Muscle layer of colon (tissue), 2 donors: ENCODE measurements around the gene C2CD3.

Experiments
- H3K27ac ChIP-seq: one replicate; pipeline ENCODE4 v1.7.0; 2013; ENCODE audit warnings: low read depth, mild to moderate bottlenecking, low read length, moderate library complexity
- H3K27me3 ChIP-seq, 2 donors: one replicate each; pipeline ENCODE4 v1.7.0; 2013; ENCODE audit warnings: low read length in 2 of 2, mild to moderate bottlenecking in 2 of 2; ENCODE audit not compliant: insufficient read depth in 2 of 2, control insufficient read depth in 1 of 2
- H3K36me3 ChIP-seq: one replicate; pipeline ENCODE4 v1.7.0; 2013; ENCODE audit warnings: mild to moderate bottlenecking, low read length; ENCODE audit not compliant: insufficient read depth
- H3K4me1 ChIP-seq: one replicate; pipeline ENCODE4 v1.7.0; 2013; ENCODE audit warnings: mild to moderate bottlenecking, low read length; ENCODE audit not compliant: insufficient read depth
- H3K4me3 ChIP-seq, 2 donors: one replicate each; pipeline ENCODE4 v1.7.0; 2013; ENCODE audit warnings: low read length in 2 of 2, low read depth in 1 of 2, mild to moderate bottlenecking in 1 of 2, moderate library complexity in 1 of 2
- H3K9ac ChIP-seq: one replicate; pipeline ENCODE4 v1.7.0; 2013; ENCODE audit warnings: low read length
- H3K9me3 ChIP-seq: one replicate; pipeline ENCODE4 v1.7.0; 2013; ENCODE audit warnings: mild to moderate bottlenecking, low read length
- donor health status: abdominal sarcoma.
- donor health status: Adenocarcinoma of cecum.

Gene C2CD3

DNA sequence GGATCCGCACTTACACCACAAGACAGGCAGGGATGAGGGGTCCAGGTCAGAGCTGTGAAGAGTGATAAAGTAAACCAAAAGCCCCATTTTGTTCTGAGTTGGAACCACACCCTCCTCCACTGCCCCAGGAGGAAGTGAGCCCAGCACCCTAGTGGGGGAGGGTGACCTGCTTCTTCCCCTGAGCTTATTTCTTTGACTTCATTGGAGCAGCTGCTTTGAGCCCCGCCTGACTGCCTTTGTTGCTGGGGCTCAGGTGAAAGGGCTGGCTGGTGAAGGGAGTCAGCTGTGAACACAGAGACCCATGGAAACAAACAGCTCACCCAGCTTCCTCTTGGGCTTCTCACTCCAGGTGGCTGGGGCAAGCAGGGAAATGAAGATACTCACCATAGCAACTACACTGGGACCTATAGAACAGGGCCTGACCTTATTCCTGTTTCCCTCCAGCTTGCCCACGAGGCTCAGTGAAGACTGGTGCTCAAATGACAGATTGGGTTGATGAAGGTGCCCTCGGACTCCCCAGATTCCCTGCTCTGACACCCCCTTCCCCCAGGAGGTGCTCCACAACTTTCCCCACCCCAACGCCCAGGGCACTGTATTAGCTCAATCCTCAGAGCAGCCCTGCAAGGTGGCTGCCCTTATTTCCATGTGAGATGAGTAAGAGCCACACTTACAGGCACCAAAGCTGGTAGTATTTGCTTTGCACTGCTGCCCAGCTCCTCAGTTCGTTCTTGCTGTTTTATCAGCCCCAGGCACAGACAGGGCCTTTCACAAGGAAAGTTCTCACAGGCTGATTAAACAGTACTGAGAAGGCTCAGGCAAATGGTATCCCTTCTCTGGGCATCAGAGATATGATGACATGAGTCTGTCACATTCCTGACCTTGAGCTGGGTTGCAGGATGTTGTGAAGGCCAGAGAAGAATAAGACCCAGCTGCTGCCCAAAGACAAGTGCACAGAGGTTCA lies 190.5 kb downstream of the C2CD3 start:
- Histone ChIP-seq H3K9me3 (no peaks in the 10 kb centered on the region), H3K4me1 (peaks cover 11% of the 10 kb centered on the region), H3K36me3 (peaks cover 25% of the 10 kb centered on the region), H3K27ac (no peak overlapping the region), H3K4me3 (peak overlapping the region in 1 of 2 donors; percentile 25), H3K9ac (no peak overlapping the region), H3K27me3 (no peaks in the 10 kb centered on the region)

- Histone ChIP-seq H3K4me1 (peaks cover 5% of the 10 kb centered on the region), H3K27me3 (no peaks in the 10 kb centered on the region), H3K36me3 (peaks cover 25% of the 10 kb centered on the region), H3K27ac (no peak overlapping the region), H3K9me3 (no peaks in the 10 kb centered on the region), H3K4me3 (no peak overlapping the region), H3K9ac (no peak overlapping the region)
Measured at GRCh38 chr11:73978576-73979086, 192.2 kb downstream of the C2CD3 start.

DNA sequence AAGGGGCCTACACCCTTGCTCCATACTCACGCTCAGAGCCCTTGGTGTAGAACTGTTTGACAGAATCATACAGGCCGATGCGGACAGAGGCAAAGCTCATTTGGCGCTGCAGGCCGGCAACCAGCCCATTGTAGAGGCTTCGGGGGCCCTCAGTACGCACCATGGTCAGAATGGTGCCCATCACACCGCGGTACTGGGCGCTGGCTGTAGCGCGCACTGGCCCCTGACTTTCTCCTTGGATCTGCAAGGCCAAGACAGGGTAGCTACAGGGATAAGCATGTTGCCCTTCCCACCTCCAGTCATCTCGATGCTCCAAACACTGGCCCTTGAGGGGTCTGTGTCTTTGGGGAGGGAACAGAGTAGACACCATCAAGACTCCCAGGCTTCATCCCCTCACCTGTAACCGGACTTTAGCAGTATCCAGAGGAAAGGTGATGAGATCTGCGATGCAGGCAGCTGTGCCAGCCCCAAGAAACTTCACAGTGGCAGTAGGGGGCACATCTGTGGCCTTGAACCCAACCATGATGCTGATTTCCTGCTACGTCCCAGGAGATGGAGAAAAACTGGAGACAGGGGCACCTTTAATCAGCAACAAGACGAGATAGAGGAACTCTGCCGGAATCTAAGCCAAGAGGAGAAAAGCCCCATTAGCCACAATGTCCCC lies 192.8 kb downstream of the C2CD3 start:
- Histone ChIP-seq H3K27ac (no peak overlapping the region), H3K4me3 (no peak overlapping the region), H3K36me3 (peaks cover 25% of the 10 kb centered on the region), H3K9me3 (no peaks in the 10 kb centered on the region), H3K9ac (no peak overlapping the region), H3K4me1 (peaks cover 3% of the 10 kb centered on the region), H3K27me3 (no peaks in the 10 kb centered on the region)

DNA sequence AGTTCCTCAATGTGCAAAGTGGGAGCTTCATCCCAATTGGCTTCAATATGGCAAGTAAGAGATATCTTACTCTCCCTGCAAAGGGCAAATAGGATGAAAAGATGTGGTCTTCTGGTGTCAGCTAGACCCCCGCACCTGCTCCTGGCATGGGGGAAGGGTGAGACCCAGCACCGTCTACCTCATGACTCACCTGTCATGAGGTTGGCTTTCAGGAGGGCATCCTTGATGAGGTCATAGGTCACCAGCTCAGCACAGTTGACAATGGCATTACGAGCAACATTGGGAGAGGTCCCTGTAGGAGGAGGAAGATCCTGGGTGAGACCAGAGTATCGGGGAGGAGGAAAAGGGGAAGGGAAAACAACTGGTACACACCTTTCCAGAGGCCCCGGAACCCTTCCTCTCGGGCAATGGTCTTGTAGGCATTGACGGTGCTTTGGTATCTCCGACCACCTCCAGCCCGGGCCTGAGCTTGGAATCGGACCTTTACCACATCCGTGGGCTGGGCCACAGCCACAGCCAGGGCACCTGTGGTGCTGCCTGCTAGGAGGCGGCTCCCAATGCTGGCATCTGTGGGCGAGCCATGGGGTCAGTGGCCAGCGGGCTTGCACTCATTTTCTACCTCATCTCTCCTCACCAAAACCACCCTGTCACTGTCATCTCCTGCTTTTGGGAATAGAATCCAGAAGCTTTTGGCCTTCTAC lies 194.2 kb downstream of the C2CD3 start:
- Histone ChIP-seq H3K27me3 (no peaks in the 10 kb centered on the region), H3K4me3 (no peak overlapping the region), H3K36me3 (peaks cover 25% of the 10 kb centered on the region), H3K9ac (no peak overlapping the region), H3K9me3 (no peaks in the 10 kb centered on the region), H3K4me1 (no peaks in the 10 kb centered on the region), H3K27ac (no peak overlapping the region)

DNA sequence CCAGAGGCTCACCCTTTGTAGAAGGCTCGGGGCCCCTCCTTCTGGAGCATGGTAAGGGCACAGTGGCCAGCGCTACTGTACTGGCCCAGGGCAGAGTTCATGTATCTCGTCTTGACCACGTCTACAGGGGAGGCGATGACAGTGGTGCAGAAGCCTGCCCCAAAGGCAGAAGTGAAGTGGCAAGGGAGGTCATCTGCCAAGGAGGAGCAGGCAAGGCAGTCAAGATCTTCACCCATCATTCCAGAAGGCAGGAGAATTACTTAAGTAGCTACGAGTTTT lies 195.4 kb downstream of the C2CD3 start:
- H3K4me3 ChIP-seq, result no peak overlapping the region
- no peak overlapping the region for H3K27ac ChIP-seq
- H3K36me3 ChIP-seq, result peaks cover 25% of the 10 kb centered on the region
- H3K27me3 ChIP-seq, result no peaks in the 10 kb centered on the region
- no peak overlapping the region for H3K9ac ChIP-seq
- H3K4me1 ChIP-seq, result no peaks in the 10 kb centered on the region
- H3K9me3 ChIP-seq, result no peaks in the 10 kb centered on the region

DNA sequence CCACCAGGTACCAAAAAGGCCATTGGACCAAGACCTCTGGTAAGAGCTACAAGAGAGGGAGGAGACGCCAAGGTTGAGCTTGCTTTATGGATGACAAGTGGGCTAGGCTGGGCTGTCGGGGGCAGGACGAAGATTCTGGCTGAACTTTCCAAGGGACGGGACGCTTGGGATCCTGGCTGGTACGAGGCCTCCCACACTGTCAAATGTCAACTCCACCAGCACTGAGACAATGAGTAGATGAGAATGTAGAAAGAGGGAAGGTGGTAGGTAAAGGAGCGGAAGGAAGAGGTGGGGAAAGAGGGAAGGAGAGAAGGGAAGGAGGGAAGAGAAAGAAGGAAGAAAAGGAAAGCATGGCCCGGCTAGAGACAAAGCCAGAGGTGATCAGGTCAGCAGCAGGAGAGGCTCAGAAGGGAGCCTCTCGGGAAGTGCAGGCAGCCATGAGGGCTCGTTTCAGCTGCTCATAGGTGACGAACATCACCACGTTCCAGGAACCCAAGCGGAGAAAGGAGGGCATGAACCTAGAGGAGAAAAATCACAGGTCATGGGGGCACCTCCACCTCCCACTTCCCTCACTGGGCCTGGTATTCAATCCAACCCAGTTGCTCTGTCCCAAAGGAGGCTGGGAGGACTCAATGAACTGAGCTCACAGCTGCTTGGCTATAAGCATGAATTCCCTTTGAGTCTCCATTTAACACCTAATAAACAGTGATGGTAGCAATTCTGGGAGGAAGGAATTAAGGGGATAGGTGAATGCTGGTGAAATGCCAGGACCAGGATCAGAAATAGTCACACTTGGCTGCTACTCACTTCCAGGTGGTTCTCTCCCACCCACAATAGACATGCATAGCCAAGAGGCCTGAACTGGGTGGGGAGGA lies 196.0 kb downstream of the C2CD3 start:
- no peak overlapping the region for H3K27ac ChIP-seq
- no peaks in the 10 kb centered on the region for H3K4me1 ChIP-seq
- H3K4me3 ChIP-seq, result no peak overlapping the region
- H3K36me3 ChIP-seq, result peaks cover 25% of the 10 kb centered on the region
- H3K9ac ChIP-seq, result no peak overlapping the region
- no peaks in the 10 kb centered on the region for H3K9me3 ChIP-seq
- H3K27me3 ChIP-seq, result no peaks in the 10 kb centered on the region

GRCh38 chr11:73972620-73973449 lies 198.0 kb downstream of the C2CD3 start:
- Histone ChIP-seq H3K9ac (no peak overlapping the region), H3K27ac (no peak overlapping the region), H3K36me3 (peaks cover 17% of the 10 kb centered on the region), H3K4me1 (no peaks in the 10 kb centered on the region), H3K9me3 (no peaks in the 10 kb centered on the region), H3K4me3 (no peak overlapping the region), H3K27me3 (no peaks in the 10 kb centered on the region)

DNA sequence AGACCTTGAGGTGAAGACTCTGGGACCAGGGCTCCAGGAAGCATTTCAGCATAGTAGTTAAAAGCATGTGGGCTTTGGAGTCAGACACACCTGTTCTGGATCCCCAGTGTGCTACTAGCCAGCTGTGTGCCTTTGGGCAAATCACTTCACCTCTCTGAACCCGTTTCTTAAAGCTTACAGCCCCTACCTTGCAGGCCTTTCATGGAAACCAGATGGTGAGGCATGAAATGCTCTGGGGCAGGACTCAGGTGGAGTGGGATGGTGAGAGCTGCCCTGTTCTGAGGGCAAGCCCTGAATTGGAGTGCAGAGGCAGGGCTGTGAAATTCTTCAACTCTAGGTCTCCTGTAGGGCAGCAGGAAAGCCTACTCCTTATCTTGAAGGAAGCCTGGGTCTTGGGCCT lies 198.6 kb downstream of the C2CD3 start:
- H3K9ac ChIP-seq, result no peak overlapping the region
- no peak overlapping the region for H3K4me3 ChIP-seq
- H3K9me3 ChIP-seq, result no peaks in the 10 kb centered on the region
- H3K36me3 ChIP-seq, result peaks cover 16% of the 10 kb centered on the region
- no peak overlapping the region for H3K27ac ChIP-seq
- no peaks in the 10 kb centered on the region for H3K4me1 ChIP-seq
- no peaks in the 10 kb centered on the region for H3K27me3 ChIP-seq

DNA sequence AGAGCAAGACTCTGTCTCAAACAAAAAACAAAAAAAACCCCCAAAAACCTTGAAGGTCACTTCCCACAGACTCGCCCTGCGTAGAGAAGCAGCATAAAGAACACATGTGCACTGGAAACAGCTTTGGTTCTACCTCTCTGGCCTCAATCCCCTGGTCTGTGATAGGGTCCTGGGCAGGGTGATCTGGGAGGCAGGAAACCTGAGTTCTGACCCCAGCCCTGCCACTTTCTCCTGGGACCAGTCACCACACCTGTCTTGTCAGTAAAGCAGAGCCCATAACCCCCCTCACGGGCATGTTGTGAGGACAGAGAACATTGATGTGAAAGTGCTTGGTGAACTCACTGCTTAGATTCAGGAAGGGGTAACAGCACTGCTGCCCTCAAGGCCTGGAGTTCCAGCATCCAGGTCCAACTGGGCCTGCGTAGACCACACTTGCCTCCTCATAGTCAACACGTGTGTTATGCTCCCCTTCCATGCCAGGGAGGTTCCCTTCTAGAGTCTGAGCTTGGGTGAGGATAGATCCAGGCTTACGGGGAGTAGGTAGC lies 199.6 kb downstream of the C2CD3 start:
- no peak overlapping the region for H3K4me3 ChIP-seq
- no peaks in the 10 kb centered on the region for H3K4me1 ChIP-seq
- H3K9ac ChIP-seq, result no peak overlapping the region
- H3K9me3 ChIP-seq, result no peaks in the 10 kb centered on the region
- peaks cover 6% of the 10 kb centered on the region for H3K36me3 ChIP-seq
- H3K27me3 ChIP-seq, result no peaks in the 10 kb centered on the region
- H3K27ac ChIP-seq, result no peak overlapping the region
